Adrenal gland (tissue), 12 donors: ENCODE results near the gene ARHGAP20. TPM values are rescaled to one million over a fixed set of nuclear protein-coding genes. Genes with fewer than 3 reads are reported as not detected.
"Not testable (repeated sequence)": the region's sequence is repeated elsewhere in the genome, so short reads cannot be mapped to it uniquely, and the experiment has no call there.

Experiments used
- DNase-seq, 7 donors: peaks; one replicate each; pipeline ENCODE4 v3.0.0-alpha.2; 2019 to 2020
- H3K27ac ChIP-seq, 5 donors: fragments of 200-600 bp; sonication (generic) in 4 of 5; 1 replicate in 3 of 5; 2 replicates in 2 of 5; pipeline versions ENCODE4 v1.5.1 to v1.8.0; 2016 to 2020; ENCODE audit warnings: mild to moderate bottlenecking in 1 of 5
- H3K27me3 ChIP-seq: fragments of 200-600 bp; 2 replicates; pipeline ENCODE4 v1.8.0; 2021
- H3K36me3 ChIP-seq, 2 donors: fragments of 200-600 bp; replicated peaks in 1 of 2; 1 replicate in 1 of 2; 2 replicates in 1 of 2; pipeline versions ENCODE4 v1.5.1 to v1.8.0; 2018 to 2022
- H3K4me1 ChIP-seq, 2 donors: fragments of 200-600 bp; replicated peaks in 1 of 2; 1 replicate in 1 of 2; 2 replicates in 1 of 2; pipeline versions ENCODE4 v1.5.1 to v1.8.0; 2018 to 2021
- H3K4me3 ChIP-seq, 4 donors: fragments of 200-600 bp; sonication (generic) in 3 of 4; one replicate each; pipeline ENCODE4 v1.5.1; 2016 to 2018
- H3K9me3 ChIP-seq, 3 donors: fragments of 200-600 bp; sonication (generic) in 1 of 3; replicated peaks in 1 of 3; 1 replicate in 2 of 3; 2 replicates in 1 of 3; pipeline versions ENCODE4 v1.5.1 to v1.8.0; 2016 to 2021
- CTCF ChIP-seq, 6 experiments: fragments of 450-650 bp in 4 of 6; fragments of 200-600 bp in 2 of 6; sonication (generic) in 1 of 6; IDR thresholded peaks; 1 replicate in 5 of 6; 2 replicates in 1 of 6; pipeline versions ENCODE4 v1.5.1 to v1.8.0; 2016 to 2021; ENCODE audit warnings: antibody characterized with exemption in 6 of 6, mild to moderate bottlenecking in 2 of 6, moderate library complexity in 1 of 6
- POLR2A ChIP-seq, 2 donors: fragments of 450-650 bp; IDR thresholded peaks; one replicate each; pipeline ENCODE4 v1.6.1; 2017; ENCODE audit warnings: antibody characterized with exemption in 2 of 2, mild to moderate bottlenecking in 2 of 2, moderate library complexity in 1 of 2
- WGBS, 4 donors: extraction: QIAGEN DNeasy Blood & Tissue Kit in 2 of 4; methylation state at CpG; one replicate each; pipeline versions ENCODE4 v1.1.5 to v1.1.7; 2013 to 2017; 5-methylcytosine and 5-hydroxymethylcytosine counted together
- intact Hi-C, 2 donors: fragments of 100-400 bp; cut with DNase I; formaldehyde crosslinking; loops; one replicate each; pipeline versions ENCODE4 v1.14.1 to v1.15.0; 2022 to 2023
- polyA plus RNA-seq, 3 donors: library from polyadenylated mRNA; stranded (reverse); fragments of 200-250 nt in 2 of 3; fragments of 350-450 nt in 1 of 3; fragmentation: Illumina TruSeq in 1 of 3; extraction: RNeasy Lipid Tissue Mini Kit (QIAGEN cat#74804) in 1 of 3; gene quantifications; one replicate each; pipeline ENCODE4 v1.2.3, GENCODE V29; 2013 to 2014
- total RNA-seq, 9 donors: library from RNA; depleted of rRNA in 4 of 9; stranded (reverse); fragments of >200 nt in 4 of 9; fragments of 120-200 nt in 1 of 9; fragmentation: NEBNext Ultra II Directional in 1 of 9; extraction: Animal tissue kit (Norgen Biotek cat#: 25700) in 1 of 9; gene quantifications; one replicate each; pipeline versions ENCODE4 v1.1.0 to v1.2.4, GENCODE V29; 2013 to 2023
- donor health status: healthy with polysubstance abuse.
- donor health status: Bipolar disorder and iron deficiency.
- donor health status: DM: yes; HTN: yes; CAD: no.
- donor health status: DM: no; HTN: no; CAD: no.
- donor health status: DM: no; HTN: no; CAD: no.
- donor health status: DM: yes; HTN: yes; CAD: no.

Gene ARHGAP20
- total and polyA plus RNA-seq, 12 donors: 0.84 to 8.2 (median 3.7) TPM

GRCh38 chr11:110631551-110631950 lies 80.7 kb downstream of the ARHGAP20 start:
- TF ChIP-seq POLR2A (IDR thresholded peaks at IDR 0.05) (no peak), CTCF (IDR thresholded peaks at IDR 0.05) (no peak)
- H3K9me3 ChIP-seq: no peaks in the 10 kb centered on the region
- H3K4me1 ChIP-seq: no peaks in the 10 kb centered on the region
- intact Hi-C loops: no loop called here
- DNase-seq: no peak
- no peaks in the 10 kb centered on the region for H3K36me3 ChIP-seq
- no peak overlapping the region for H3K27ac ChIP-seq
- H3K4me3 ChIP-seq: no peak overlapping the region
- no peaks in the 10 kb centered on the region for H3K27me3 ChIP-seq

- H3K9me3 ChIP-seq: no peaks in the 10 kb centered on the region
- WGBS, 4 donors: 62 to 81% (median 74%) methylated on average over 4 of the region's 4 CpGs
- no peaks in the 10 kb centered on the region for H3K27me3 ChIP-seq
- no peak overlapping the region for H3K27ac ChIP-seq
- TF ChIP-seq POLR2A (IDR thresholded peaks at IDR 0.05) (no peak), CTCF (IDR thresholded peaks at IDR 0.05) (no peak)
- no peaks in the 10 kb centered on the region for H3K36me3 ChIP-seq
- H3K4me1 ChIP-seq: no peaks in the 10 kb centered on the region
- intact Hi-C loops: no loop called here
- no peak for DNase-seq
- H3K4me3 ChIP-seq: no peak overlapping the region
Measured at GRCh38 chr11:110629594-110629993, 82.6 kb downstream of the ARHGAP20 start.

- Histone ChIP-seq H3K27ac (no peak overlapping the region), H3K4me3 (no peak overlapping the region), H3K36me3 (no peaks in the 10 kb centered on the region), H3K4me1 (no peaks in the 10 kb centered on the region), H3K27me3 (no peaks in the 10 kb centered on the region), H3K9me3 (peaks cover 0 to 3% (median 0%) of the 10 kb centered on the region in 3 donors)
- intact Hi-C loops: no loop called here
- DNase-seq: no peak
- WGBS, 4 donors: 0 to 100% (median 72%) methylated on average over 2 of the region's 2 CpGs
- no peak for TF ChIP-seq POLR2A (IDR thresholded peaks at IDR 0.05)
- no peak for TF ChIP-seq CTCF (IDR thresholded peaks at IDR 0.05)
Measured at GRCh38 chr11:110621826-110622225, 90.4 kb downstream of the ARHGAP20 start.

- DNase-seq, H3K36me3 ChIP-seq, H3K27ac ChIP-seq, H3K9me3 ChIP-seq, H3K4me3 ChIP-seq, H3K4me1 ChIP-seq, H3K27me3 ChIP-seq, intact Hi-C loops: not testable (repeated sequence)
- 94 to 99% (median 97%) methylated on average over 1 of the region's 1 CpG for WGBS, 4 donors
Measured at GRCh38 chr11:110619366-110619765, 92.9 kb downstream of the ARHGAP20 start.

- intact Hi-C loops: no loop called here
- Histone ChIP-seq H3K9me3 (no peaks in the 10 kb centered on the region), H3K27ac (no peak overlapping the region), H3K27me3 (no peaks in the 10 kb centered on the region), H3K4me1 (no peaks in the 10 kb centered on the region), H3K4me3 (no peak overlapping the region), H3K36me3 (no peaks in the 10 kb centered on the region)
- WGBS, 4 donors: 89 to 98% (median 94%) methylated on average over 2 of the region's 2 CpGs
- TF ChIP-seq POLR2A (IDR thresholded peaks at IDR 0.05) (no peak), CTCF (IDR thresholded peaks at IDR 0.05) (no peak)
- DNase-seq: no peak
Measured at GRCh38 chr11:110614031-110614430, 98.2 kb downstream of the ARHGAP20 start.
